Panc1 (cell line): ENCODE data around the gene TBC1D2.

Experiments used
- CTCF ChIP-seq: fragments of 450-650 bp; IDR thresholded peaks from 2 replicates; pipeline ENCODE4 v1.5.1; 2017; ENCODE audit warnings: mild to moderate bottlenecking
- POLR2AphosphoS5 ChIP-seq: IDR thresholded peaks from 2 replicates; pipeline ENCODE4 v1.6.1; 2012; ENCODE audit warnings: mild to moderate bottlenecking, low read depth, low read length, moderate library complexity
- REST ChIP-seq, 2 experiments: IDR thresholded peaks; 2 replicates each; pipeline ENCODE4 v1.6.1; 2011 to 2012; ENCODE audit warnings: low read depth in 2 of 2, control low read depth in 1 of 2, low read length in 1 of 2, mild to moderate bottlenecking in 1 of 2, moderate library complexity in 1 of 2; ENCODE audit not compliant: insufficient read depth in 1 of 2
- SIN3A ChIP-seq: IDR thresholded peaks from 2 replicates; pipeline ENCODE4 v1.6.1; 2012; ENCODE audit warnings: low read depth, mild to moderate bottlenecking, low read length, moderate library complexity, borderline replicate concordance; ENCODE audit not compliant: insufficient read depth

GRCh38 chr9:98276907-98277469 is 21.5 kb upstream of the TBC1D2 start:
- TF ChIP-seq CTCF (no peak), POLR2AphosphoS5 (no peak), REST (IDR thresholded peaks at IDR 0.05; ENCODE audit: insufficient read depth in 1 of 2, low read depth in 2 of 2, low read length in 1 of 2) (no peak), SIN3A (no peak)
